ENCODE measurements around the gene ATP1B3. TPM values are rescaled to one million over a fixed set of nuclear protein-coding genes. Genes with fewer than 3 reads are reported as not detected.

Gene ATP1B3
- total RNA-seq, 4 donors from 2014 or later: 120 to 161 (median 140) TPM

- no peak overlapping the region for H3K4me3 ChIP-seq (ENCODE audit: low read depth, poor library complexity, severe bottlenecking)
- DNase-seq (ENCODE audit: low spot score in 2 of 2): no peak
- intact Hi-C loops (cut with DNase I; ENCODE audit: low total_unique reads): loop anchor here (10.0 kb wide), 1 partner anchor 135 kb away; the partner anchor contains the start of gene RNF7
- 51 to 53% methylated on average over 6 of the region's 6 CpGs for WGBS, 2 donors
- TF ChIP-seq, protein P1, sequence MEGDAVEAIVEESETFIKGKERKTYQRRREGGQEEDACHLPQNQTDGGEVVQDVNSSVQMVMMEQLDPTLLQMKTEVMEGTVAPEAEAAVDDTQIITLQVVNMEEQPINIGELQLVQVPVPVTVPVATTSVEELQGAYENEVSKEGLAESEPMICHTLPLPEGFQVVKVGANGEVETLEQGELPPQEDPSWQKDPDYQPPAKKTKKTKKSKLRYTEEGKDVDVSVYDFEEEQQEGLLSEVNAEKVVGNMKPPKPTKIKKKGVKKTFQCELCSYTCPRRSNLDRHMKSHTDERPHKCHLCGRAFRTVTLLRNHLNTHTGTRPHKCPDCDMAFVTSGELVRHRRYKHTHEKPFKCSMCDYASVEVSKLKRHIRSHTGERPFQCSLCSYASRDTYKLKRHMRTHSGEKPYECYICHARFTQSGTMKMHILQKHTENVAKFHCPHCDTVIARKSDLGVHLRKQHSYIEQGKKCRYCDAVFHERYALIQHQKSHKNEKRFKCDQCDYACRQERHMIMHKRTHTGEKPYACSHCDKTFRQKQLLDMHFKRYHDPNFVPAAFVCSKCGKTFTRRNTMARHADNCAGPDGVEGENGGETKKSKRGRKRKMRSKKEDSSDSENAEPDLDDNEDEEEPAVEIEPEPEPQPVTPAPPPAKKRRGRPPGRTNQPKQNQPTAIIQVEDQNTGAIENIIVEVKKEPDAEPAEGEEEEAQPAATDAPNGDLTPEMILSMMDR (IDR thresholded peaks at IDR 0.05): no peak
- TF ChIP-seq POLR2A (IDR thresholded peaks at IDR 0.05): no peak
These were observed 6.3 kb upstream of the ATP1B3 start for GRCh38 chr3:141870091-141870687.

- WGBS, 2 donors: 0 to 1% methylated on average over 19 of the region's 19 CpGs
- intact Hi-C loops (cut with DNase I; ENCODE audit: low total_unique reads): loop anchor here (10.0 kb wide), 1 partner anchor 141 kb away; the partner anchor contains the start of gene RNF7
- peak overlapping the region; percentile 60 for H3K4me3 ChIP-seq (ENCODE audit: low read depth, poor library complexity, severe bottlenecking)
- TF ChIP-seq, protein P1 (IDR thresholded peaks at IDR 0.05): peak in 1 of 3 donors; percentile 33
- TF ChIP-seq POLR2A (IDR thresholded peaks at IDR 0.05): no peak
- DNase-seq (ENCODE audit: low spot score in 2 of 2): peak; percentile 87 to 98
These were observed 1.0 kb upstream of the ATP1B3 start for GRCh38 chr3:141875374-141875892.

DNA sequence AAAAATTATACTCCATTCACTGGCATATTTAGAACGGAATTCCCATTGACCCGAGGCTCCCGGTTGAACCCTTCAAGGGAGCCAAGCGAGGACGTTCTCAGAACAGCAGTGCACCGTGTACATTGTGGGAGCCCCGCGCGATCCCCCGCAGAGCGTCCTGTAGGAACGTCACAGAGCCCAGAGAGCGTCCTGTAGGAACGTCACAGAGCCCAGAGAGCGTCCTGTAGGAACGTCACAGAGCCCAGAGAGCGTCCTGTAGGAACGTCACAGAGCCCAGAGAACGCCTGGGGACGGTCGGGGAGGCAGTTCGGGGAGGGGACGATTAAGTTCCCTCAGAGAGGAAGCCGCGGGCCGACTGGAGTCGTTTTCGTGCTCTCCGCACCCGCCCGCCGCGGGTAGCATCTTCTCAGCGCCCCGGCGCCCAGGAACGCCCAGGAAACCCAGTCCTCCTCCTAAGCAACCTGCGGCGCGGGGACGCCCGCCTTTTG is 506 bp upstream of the ATP1B3 start:
- peak overlapping the region; percentile 60 for H3K4me3 ChIP-seq (ENCODE audit: low read depth, poor library complexity, severe bottlenecking)
- TF ChIP-seq, protein P1 (IDR thresholded peaks at IDR 0.05): peak in 1 of 3 donors; percentile 4
- no peak for TF ChIP-seq POLR2A (IDR thresholded peaks at IDR 0.05)
- intact Hi-C loops (cut with DNase I; ENCODE audit: low total_unique reads): loop anchor here (10.0 kb wide), 1 partner anchor 141 kb away; the partner anchor contains the start of gene RNF7
- DNase-seq (ENCODE audit: low spot score in 2 of 2): peak; percentile 69 to 94
- WGBS, 2 donors: 0 to 2% methylated on average over 18 to 42 of the region's 42 CpGs

GRCh38 chr3:141876891-141877621 is 613 bp downstream of the ATP1B3 start:
- intact Hi-C loops (cut with DNase I; ENCODE audit: low total_unique reads): loop anchor here (10.0 kb wide), 1 partner anchor 142 kb away; the partner anchor contains the start of gene RNF7
- 0% methylated on average over 10 to 35 of the region's 76 CpGs for WGBS, 2 donors
- peak overlapping the region; percentile 97 for H3K4me3 ChIP-seq (ENCODE audit: low read depth, poor library complexity, severe bottlenecking)
- TF ChIP-seq POLR2A (IDR thresholded peaks at IDR 0.05): no peak
- TF ChIP-seq, protein P1 (IDR thresholded peaks at IDR 0.05): no peak
- peak; percentile 51 to 95 for DNase-seq (ENCODE audit: low spot score in 2 of 2)

GRCh38 chr3:141877911-141878310 is 1.5 kb downstream of the ATP1B3 start:
- no peak for TF ChIP-seq POLR2A (IDR thresholded peaks at IDR 0.05)
- TF ChIP-seq, protein P1 (IDR thresholded peaks at IDR 0.05): no peak
- 23 to 25% methylated on average over 3 of the region's 3 CpGs for WGBS, 2 donors
- H3K4me3 ChIP-seq (ENCODE audit: low read depth, poor library complexity, severe bottlenecking): no peak overlapping the region
- intact Hi-C loops (cut with DNase I; ENCODE audit: low total_unique reads): loop anchor here (10.0 kb wide), 1 partner anchor 143 kb away; the partner anchor contains the start of gene RNF7
- no peak for DNase-seq (ENCODE audit: low spot score in 2 of 2)

Data from lower leg skin (tissue), 4 donors.